ENCODE results near the gene COPS4. TPM values are rescaled to one million over a fixed set of nuclear protein-coding genes. Genes with fewer than 3 reads are reported as not detected.

COPS4 gene
- total RNA-seq, 1 experiment from 2014 or later = 28.6 TPM

GRCh38 chr4:83124111-83124780 is 89.3 kb downstream of the COPS4 start (continued):
- TF ChIP-seq ATF3 (IDR thresholded peaks at IDR 0.05) (no peak), EGR1 (IDR thresholded peaks at IDR 0.05; ENCODE audit: low read depth) (no peak), EZH2phosphoT487 (IDR thresholded peaks at IDR 0.05; ENCODE audit: borderline replicate concordance) (no peak), CEBPB (IDR thresholded peaks at IDR 0.05; ENCODE audit: low read depth) (no peak), SIN3A (IDR thresholded peaks at IDR 0.05; ENCODE audit: low read depth) (no peak)

Other genes starting within 250 kb of the COPS4 start
- gene SCD5, start 236.4 kb upstream of the COPS4 start, total RNA-seq (2021; ENCODE audit: unreplicated experiment) = 21.7 TPM
- gene SEC31A, start 144.0 kb upstream of the COPS4 start, total RNA-seq (2021; ENCODE audit: unreplicated experiment) = 78.5 TPM
- gene THAP9, start 134.4 kb upstream of the COPS4 start, total RNA-seq (2021; ENCODE audit: unreplicated experiment) = 6.4 TPM
- 15.6 TPM for gene LIN54, start 24.4 kb upstream of the COPS4 start, total RNA-seq (2021; ENCODE audit: unreplicated experiment)
- 0.61 TPM for gene PLAC8, start 79.5 kb downstream of the COPS4 start, total RNA-seq (2021; ENCODE audit: unreplicated experiment)
- gene COQ2, start 249.6 kb downstream of the COPS4 start, total RNA-seq (2021; ENCODE audit: unreplicated experiment) = 20.6 TPM